Mesendoderm (in vitro differentiated cells): ENCODE data around the gene DMXL2.

Experiments
- DNase-seq: peaks from one replicate; pipeline ENCODE4 v3.0.0; 2013
- H2AK5ac ChIP-seq: 2 replicates; pipeline ENCODE4 v1.6.1; 2013; ENCODE audit warnings: low read length, inconsistent platforms
- H2BK120ac ChIP-seq: 2 replicates; pipeline ENCODE4 v1.6.1; 2013; ENCODE audit warnings: low read depth, mild to moderate bottlenecking, low read length, moderate library complexity, mixed read lengths
- H2BK15ac ChIP-seq: replicated peaks from 2 replicates; pipeline ENCODE4 v1.6.1; 2013; ENCODE audit warnings: low read depth, mild to moderate bottlenecking, moderate library complexity
- H2BK5ac ChIP-seq: 2 replicates; pipeline ENCODE4 v1.6.1; 2013; ENCODE audit warnings: low read length, inconsistent platforms
- H3K18ac ChIP-seq: 2 replicates; pipeline ENCODE4 v1.6.1; 2013; ENCODE audit warnings: mild to moderate bottlenecking, low read length, mixed read lengths
- H3K23ac ChIP-seq: one replicate; pipeline ENCODE4 v1.6.1; 2013; ENCODE audit warnings: low read length
- H3K27ac ChIP-seq: 2 replicates; pipeline ENCODE4 v1.5.1; 2013; ENCODE audit warnings: low read depth, mild to moderate bottlenecking, inconsistent platforms, low read length, moderate library complexity
- H3K27me3 ChIP-seq: 2 replicates; pipeline ENCODE4 v1.6.1; 2013; ENCODE audit warnings: low read length, control low read depth, mild to moderate bottlenecking, inconsistent platforms; ENCODE audit not compliant: insufficient read depth, poor library complexity
- H3K36me3 ChIP-seq: 2 replicates; pipeline ENCODE4 v1.6.1; 2013; ENCODE audit warnings: low read length, inconsistent platforms; ENCODE audit not compliant: control insufficient read depth, insufficient read depth
- H3K4ac ChIP-seq: one replicate; pipeline ENCODE4 v1.6.1; 2013; ENCODE audit warnings: low read depth, mild to moderate bottlenecking, low read length, moderate library complexity
- H3K4me1 ChIP-seq: 2 replicates; pipeline ENCODE4 v1.6.1; 2013; ENCODE audit warnings: low read depth, low read length, inconsistent platforms; ENCODE audit not compliant: control insufficient read depth
- H3K4me2 ChIP-seq: 2 replicates; pipeline ENCODE4 v1.6.1; 2013; ENCODE audit warnings: low read length
- H3K4me3 ChIP-seq: 2 replicates; pipeline ENCODE4 v1.5.1; 2013; ENCODE audit warnings: mild to moderate bottlenecking, low read length
- H3K56ac ChIP-seq: one replicate; pipeline ENCODE4 v1.6.1; 2013; ENCODE audit warnings: low read length
- H3K79me1 ChIP-seq: 2 replicates; pipeline ENCODE4 v1.6.1; 2013; ENCODE audit warnings: low read length, inconsistent platforms
- H3K79me2 ChIP-seq: 2 replicates; pipeline ENCODE4 v1.6.1; 2013; ENCODE audit warnings: mild to moderate bottlenecking, low read length; ENCODE audit not compliant: control insufficient read depth, insufficient read depth
- H3K9ac ChIP-seq: 2 replicates; pipeline ENCODE4 v1.6.1; 2013; ENCODE audit warnings: low read length, inconsistent platforms
- H4K5ac ChIP-seq: one replicate; pipeline ENCODE4 v1.6.1; 2013; ENCODE audit warnings: low read length
- H4K8ac ChIP-seq: one replicate; pipeline ENCODE4 v1.6.1; 2013; ENCODE audit warnings: low read depth, mild to moderate bottlenecking, control low read depth, low read length, moderate library complexity
- WGBS: extraction: QIAGEN DNeasy Blood & Tissue Kit; methylation state at CpG from one replicate; pipeline ENCODE4 v1.1.7; 2013; ENCODE audit warnings: low lambda C conversion rate, missing lambda C conversion rate; ENCODE audit not compliant: insufficient coverage; ENCODE audit errors: extremely low coverage; 5-methylcytosine and 5-hydroxymethylcytosine counted together

The DMXL2 gene

GRCh38 chr15:51536965-51537574 is 85.5 kb downstream of the DMXL2 start:
- no peaks in the 10 kb centered on the region for H3K36me3 ChIP-seq
- no peaks in the 10 kb centered on the region for H3K79me2 ChIP-seq
- DNase-seq: peak; percentile 10
- H2BK120ac ChIP-seq: no peak overlapping the region
- no peak overlapping the region for H4K8ac ChIP-seq
- WGBS: no CpG with 5 or more reads among the region's 1 CpG
- H3K4me1 ChIP-seq: no peaks in the 10 kb centered on the region
- H3K27me3 ChIP-seq: no peaks in the 10 kb centered on the region
- H3K56ac ChIP-seq: no peak overlapping the region
- no peak overlapping the region for H3K18ac ChIP-seq
- H3K79me1 ChIP-seq: no peaks in the 10 kb centered on the region
- no peak overlapping the region for H3K23ac ChIP-seq
- no peak overlapping the region for H3K27ac ChIP-seq
- no peak overlapping the region for H3K4me2 ChIP-seq
- H2BK15ac ChIP-seq: no peak overlapping the region
- H2BK5ac ChIP-seq: no peak overlapping the region
- no peak overlapping the region for H3K9ac ChIP-seq
- H3K4me3 ChIP-seq: no peak overlapping the region
- no peak overlapping the region for H4K5ac ChIP-seq
- H3K4ac ChIP-seq: no peak overlapping the region
- no peak overlapping the region for H2AK5ac ChIP-seq

- H2BK15ac ChIP-seq: no peak overlapping the region
- H3K4me3 ChIP-seq: no peak overlapping the region
- H4K5ac ChIP-seq: no peak overlapping the region
- no peak for DNase-seq
- no peak overlapping the region for H3K18ac ChIP-seq
- H3K79me1 ChIP-seq: no peaks in the 10 kb centered on the region
- no peak overlapping the region for H3K56ac ChIP-seq
- H3K4me1 ChIP-seq: no peaks in the 10 kb centered on the region
- H4K8ac ChIP-seq: no peak overlapping the region
- H3K23ac ChIP-seq: no peak overlapping the region
- no peak overlapping the region for H2BK120ac ChIP-seq
- no peak overlapping the region for H3K4ac ChIP-seq
- no peaks in the 10 kb centered on the region for H3K36me3 ChIP-seq
- no peak overlapping the region for H3K4me2 ChIP-seq
- no peaks in the 10 kb centered on the region for H3K79me2 ChIP-seq
- no peak overlapping the region for H2AK5ac ChIP-seq
- H3K27ac ChIP-seq: no peak overlapping the region
- no peak overlapping the region for H3K9ac ChIP-seq
- no peak overlapping the region for H2BK5ac ChIP-seq
- WGBS: no CpG with 5 or more reads among the region's 4 CpGs
- H3K27me3 ChIP-seq: no peaks in the 10 kb centered on the region
These were observed 88.7 kb downstream of the DMXL2 start for GRCh38 chr15:51533672-51534398.

GRCh38 chr15:51526955-51527354 is 95.6 kb downstream of the DMXL2 start:
- Histone ChIP-seq H3K18ac (no peak overlapping the region), H4K8ac (no peak overlapping the region), H3K36me3 (no peaks in the 10 kb centered on the region), H3K27me3 (no peaks in the 10 kb centered on the region), H2BK5ac (no peak overlapping the region), H3K9ac (no peak overlapping the region), H3K79me2 (no peaks in the 10 kb centered on the region), H3K4me2 (no peak overlapping the region), H3K23ac (no peak overlapping the region), H3K4me1 (no peaks in the 10 kb centered on the region), H3K4me3 (no peak overlapping the region), H3K56ac (no peak overlapping the region), H2BK15ac (no peak overlapping the region), H3K4ac (no peak overlapping the region), H2AK5ac (no peak overlapping the region), H3K79me1 (no peaks in the 10 kb centered on the region), H4K5ac (no peak overlapping the region), H3K27ac (no peak overlapping the region), H2BK120ac (no peak overlapping the region)
- no CpG with 5 or more reads among the region's 5 CpGs for WGBS
- no peak for DNase-seq

- H3K56ac ChIP-seq: no peak overlapping the region
These were observed 98.2 kb downstream of the DMXL2 start for GRCh38 chr15:51524376-51524775.

GRCh38 chr15:51516291-51516690 is 106.3 kb downstream of the DMXL2 start:
- Histone ChIP-seq H3K56ac (no peak overlapping the region), H4K5ac (no peak overlapping the region), H3K4ac (no peak overlapping the region), H3K27me3 (no peaks in the 10 kb centered on the region), H2BK120ac (no peak overlapping the region), H2BK15ac (no peak overlapping the region), H2AK5ac (no peak overlapping the region), H3K27ac (no peak overlapping the region), H3K23ac (no peak overlapping the region), H3K79me1 (no peaks in the 10 kb centered on the region), H3K4me2 (no peak overlapping the region), H3K18ac (no peak overlapping the region), H3K36me3 (no peaks in the 10 kb centered on the region), H2BK5ac (no peak overlapping the region), H3K4me1 (no peaks in the 10 kb centered on the region), H3K9ac (no peak overlapping the region), H3K79me2 (no peaks in the 10 kb centered on the region), H4K8ac (no peak overlapping the region), H3K4me3 (no peak overlapping the region)
- no peak for DNase-seq
- no CpG with 5 or more reads among the region's 1 CpG for WGBS

More at GRCh38 chr15:51524376-51524775, 98.2 kb downstream of the DMXL2 start:
- Histone ChIP-seq H3K79me2 (no peaks in the 10 kb centered on the region), H3K9ac (no peak overlapping the region), H4K8ac (no peak overlapping the region), H3K23ac (no peak overlapping the region), H3K4me2 (no peak overlapping the region), H4K5ac (no peak overlapping the region), H3K4ac (no peak overlapping the region), H3K36me3 (no peaks in the 10 kb centered on the region), H2BK120ac (no peak overlapping the region), H3K4me3 (no peak overlapping the region), H3K27ac (no peak overlapping the region), H3K27me3 (no peaks in the 10 kb centered on the region), H3K4me1 (no peaks in the 10 kb centered on the region), H2AK5ac (no peak overlapping the region), H3K79me1 (no peaks in the 10 kb centered on the region), H2BK5ac (no peak overlapping the region), H3K18ac (no peak overlapping the region), H2BK15ac (no peak overlapping the region)
- no peak for DNase-seq
- WGBS: no CpG with 5 or more reads among the region's 5 CpGs
